ENCODE measurements around the gene FAM174B.

DNA sequence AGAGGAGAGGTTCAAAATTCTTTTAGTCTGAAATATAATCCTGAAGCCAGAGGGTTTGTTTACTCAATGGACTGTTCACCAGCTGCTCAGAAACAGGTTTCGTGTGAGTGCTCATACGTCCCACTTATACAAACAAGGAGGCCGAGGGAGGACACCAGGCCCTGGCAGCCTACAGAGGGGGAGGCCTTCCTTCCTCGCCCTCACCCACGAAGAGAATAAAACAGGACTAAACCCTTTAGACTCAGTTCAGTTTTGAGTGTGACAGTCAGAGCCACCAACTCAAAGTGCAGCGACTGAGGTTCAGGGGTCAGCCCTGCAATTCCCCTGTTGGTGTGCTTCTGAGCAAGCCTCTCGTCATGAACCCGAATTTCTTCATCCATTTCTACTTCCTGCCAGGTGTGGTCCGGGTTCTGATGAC, 17.3 kb downstream of the FAM174B start:
- TF ChIP-seq, protein P1, sequence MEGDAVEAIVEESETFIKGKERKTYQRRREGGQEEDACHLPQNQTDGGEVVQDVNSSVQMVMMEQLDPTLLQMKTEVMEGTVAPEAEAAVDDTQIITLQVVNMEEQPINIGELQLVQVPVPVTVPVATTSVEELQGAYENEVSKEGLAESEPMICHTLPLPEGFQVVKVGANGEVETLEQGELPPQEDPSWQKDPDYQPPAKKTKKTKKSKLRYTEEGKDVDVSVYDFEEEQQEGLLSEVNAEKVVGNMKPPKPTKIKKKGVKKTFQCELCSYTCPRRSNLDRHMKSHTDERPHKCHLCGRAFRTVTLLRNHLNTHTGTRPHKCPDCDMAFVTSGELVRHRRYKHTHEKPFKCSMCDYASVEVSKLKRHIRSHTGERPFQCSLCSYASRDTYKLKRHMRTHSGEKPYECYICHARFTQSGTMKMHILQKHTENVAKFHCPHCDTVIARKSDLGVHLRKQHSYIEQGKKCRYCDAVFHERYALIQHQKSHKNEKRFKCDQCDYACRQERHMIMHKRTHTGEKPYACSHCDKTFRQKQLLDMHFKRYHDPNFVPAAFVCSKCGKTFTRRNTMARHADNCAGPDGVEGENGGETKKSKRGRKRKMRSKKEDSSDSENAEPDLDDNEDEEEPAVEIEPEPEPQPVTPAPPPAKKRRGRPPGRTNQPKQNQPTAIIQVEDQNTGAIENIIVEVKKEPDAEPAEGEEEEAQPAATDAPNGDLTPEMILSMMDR (IDR thresholded peaks at IDR 0.05; ENCODE audit: low read length) = no peak
- TF ChIP-seq EZH2 (optimal IDR thresholded peaks at IDR 0.05; ENCODE audit: low read depth, low read length) = no peak

Measured in MM.1S (cell line).